ENCODE data around the gene DNAJC1. TPM values are rescaled to one million over a fixed set of nuclear protein-coding genes. Genes with fewer than 3 reads are reported as not detected.

Gene DNAJC1
- total RNA-seq, 1 experiment from 2014 or later: 13.2 TPM

DNA sequence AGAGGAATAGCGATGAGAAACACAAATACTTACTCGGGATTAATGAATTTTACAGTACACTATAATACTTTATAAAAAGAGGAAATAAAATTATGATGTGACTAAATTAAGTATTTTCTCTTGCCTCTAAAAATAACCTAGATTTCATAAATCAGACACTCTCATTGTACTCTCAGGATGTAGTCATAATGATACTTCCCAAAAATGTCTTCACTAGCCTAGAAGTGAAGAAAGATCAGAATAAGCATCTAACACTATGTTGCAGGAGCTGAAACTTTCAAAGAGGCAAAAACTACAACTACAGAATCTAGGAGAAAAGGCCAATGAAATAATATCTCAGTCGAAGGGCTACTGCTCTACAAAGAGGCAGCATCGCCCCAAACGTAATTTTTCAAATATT, 49.4 kb downstream of the DNAJC1 start (continued):
- no peak for TF ChIP-seq FOXK1 (CRISPR knock-in tag; IDR thresholded peaks at IDR 0.05)

DNA sequence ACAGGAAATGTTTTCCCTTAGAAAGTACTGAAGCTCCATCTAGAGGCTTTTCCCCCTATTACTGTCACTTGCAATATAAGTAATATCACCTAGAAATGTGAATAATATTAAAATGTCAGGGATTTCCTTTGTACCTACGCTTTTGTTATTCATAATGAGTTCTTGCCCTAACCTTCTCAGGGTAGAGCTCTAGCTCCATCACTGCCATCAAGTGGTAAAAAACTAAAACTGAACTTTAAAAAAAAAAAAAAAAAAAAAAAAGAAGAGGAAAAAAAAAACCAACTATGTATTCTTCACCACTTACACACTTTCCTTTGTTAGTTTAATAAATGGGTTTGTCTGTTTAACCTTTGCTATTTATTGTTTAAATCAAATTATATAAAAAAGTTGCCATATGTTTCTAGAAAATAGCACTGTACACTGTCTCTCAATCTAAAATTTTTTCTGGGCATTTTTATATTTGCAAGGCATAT, 49.9 kb downstream of the DNAJC1 start:
- no peaks in the 10 kb centered on the region for H3K27me3 Mint-ChIP-seq (ENCODE audit: low read depth)
- H3K27ac Mint-ChIP-seq: no peak overlapping the region
- ATAC-seq: peak; percentile 34; the same call in 1 of the 2 replicates
- POLR2A ChIA-PET: interaction anchor here (0.6 to 0.7 kb wide), 2 partner anchors 448 to 1323 kb away, joined by 3 to 4 read pairs; no protein-coding TSS in a partner anchor
- CTCF ChIA-PET: interaction anchor here (0.5 to 2.0 kb wide), 22 partner anchors 21 to 1246 kb away, joined by 3 to 14 read pairs (median 4); no protein-coding TSS in a partner anchor
- no peaks in the 10 kb centered on the region for H3K36me3 Mint-ChIP-seq
- no peak for TF ChIP-seq GRHL2 (CRISPR knock-in tag; IDR thresholded peaks at IDR 0.05; ENCODE audit: insufficient replicate concordance, severe bottlenecking)
- DNase-seq (ENCODE audit: low spot score): no peak
- H3K9me3 Mint-ChIP-seq: no peaks in the 10 kb centered on the region
- peaks cover 18% of the 10 kb centered on the region for H3K4me1 Mint-ChIP-seq
- H3K4me3 Mint-ChIP-seq: no peak overlapping the region

DNA sequence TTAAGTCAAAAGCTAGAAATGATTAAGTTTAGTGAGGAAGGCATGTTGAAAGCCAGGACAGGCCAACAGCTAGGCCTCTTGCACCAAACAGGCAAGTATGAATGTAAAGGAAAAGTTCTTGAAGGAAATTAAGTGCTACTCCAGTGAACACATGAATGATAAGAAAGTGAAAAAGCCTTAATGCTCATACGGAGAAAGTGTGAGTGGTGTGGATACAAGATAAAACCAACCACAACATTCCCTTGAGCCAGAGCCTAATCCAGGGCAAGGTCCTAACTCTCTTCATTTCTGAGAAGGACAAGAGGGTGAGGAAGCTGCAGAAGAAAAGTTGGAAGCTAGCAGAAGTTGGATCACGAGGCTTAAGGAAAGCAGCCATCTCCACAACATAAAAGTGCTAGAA, 53.0 kb downstream of the DNAJC1 start:
- no peak for TF ChIP-seq MXD4 (CRISPR knock-in tag; IDR thresholded peaks at IDR 0.05; ENCODE audit: borderline replicate concordance)
- TF ChIP-seq, protein P1, sequence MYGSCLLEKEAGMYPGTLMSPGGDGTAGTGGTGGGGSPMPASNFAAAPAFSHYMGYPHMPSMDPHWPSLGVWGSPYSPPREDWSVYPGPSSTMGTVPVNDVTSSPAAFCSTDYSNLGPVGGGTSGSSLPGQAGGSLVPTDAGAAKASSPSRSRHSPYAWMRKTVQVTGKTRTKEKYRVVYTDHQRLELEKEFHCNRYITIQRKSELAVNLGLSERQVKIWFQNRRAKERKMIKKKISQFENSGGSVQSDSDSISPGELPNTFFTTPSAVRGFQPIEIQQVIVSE (CRISPR knock-in tag; IDR thresholded peaks at IDR 0.05; ENCODE audit: borderline replicate concordance): no peak
- TF ChIP-seq, protein P2, sequence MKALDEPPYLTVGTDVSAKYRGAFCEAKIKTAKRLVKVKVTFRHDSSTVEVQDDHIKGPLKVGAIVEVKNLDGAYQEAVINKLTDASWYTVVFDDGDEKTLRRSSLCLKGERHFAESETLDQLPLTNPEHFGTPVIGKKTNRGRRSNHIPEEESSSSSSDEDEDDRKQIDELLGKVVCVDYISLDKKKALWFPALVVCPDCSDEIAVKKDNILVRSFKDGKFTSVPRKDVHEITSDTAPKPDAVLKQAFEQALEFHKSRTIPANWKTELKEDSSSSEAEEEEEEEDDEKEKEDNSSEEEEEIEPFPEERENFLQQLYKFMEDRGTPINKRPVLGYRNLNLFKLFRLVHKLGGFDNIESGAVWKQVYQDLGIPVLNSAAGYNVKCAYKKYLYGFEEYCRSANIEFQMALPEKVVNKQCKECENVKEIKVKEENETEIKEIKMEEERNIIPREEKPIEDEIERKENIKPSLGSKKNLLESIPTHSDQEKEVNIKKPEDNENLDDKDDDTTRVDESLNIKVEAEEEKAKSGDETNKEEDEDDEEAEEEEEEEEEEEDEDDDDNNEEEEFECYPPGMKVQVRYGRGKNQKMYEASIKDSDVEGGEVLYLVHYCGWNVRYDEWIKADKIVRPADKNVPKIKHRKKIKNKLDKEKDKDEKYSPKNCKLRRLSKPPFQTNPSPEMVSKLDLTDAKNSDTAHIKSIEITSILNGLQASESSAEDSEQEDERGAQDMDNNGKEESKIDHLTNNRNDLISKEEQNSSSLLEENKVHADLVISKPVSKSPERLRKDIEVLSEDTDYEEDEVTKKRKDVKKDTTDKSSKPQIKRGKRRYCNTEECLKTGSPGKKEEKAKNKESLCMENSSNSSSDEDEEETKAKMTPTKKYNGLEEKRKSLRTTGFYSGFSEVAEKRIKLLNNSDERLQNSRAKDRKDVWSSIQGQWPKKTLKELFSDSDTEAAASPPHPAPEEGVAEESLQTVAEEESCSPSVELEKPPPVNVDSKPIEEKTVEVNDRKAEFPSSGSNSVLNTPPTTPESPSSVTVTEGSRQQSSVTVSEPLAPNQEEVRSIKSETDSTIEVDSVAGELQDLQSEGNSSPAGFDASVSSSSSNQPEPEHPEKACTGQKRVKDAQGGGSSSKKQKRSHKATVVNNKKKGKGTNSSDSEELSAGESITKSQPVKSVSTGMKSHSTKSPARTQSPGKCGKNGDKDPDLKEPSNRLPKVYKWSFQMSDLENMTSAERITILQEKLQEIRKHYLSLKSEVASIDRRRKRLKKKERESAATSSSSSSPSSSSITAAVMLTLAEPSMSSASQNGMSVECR (CRISPR knock-in tag; IDR thresholded peaks at IDR 0.05; ENCODE audit: borderline replicate concordance): no peak
- TF ChIP-seq, protein P3, sequence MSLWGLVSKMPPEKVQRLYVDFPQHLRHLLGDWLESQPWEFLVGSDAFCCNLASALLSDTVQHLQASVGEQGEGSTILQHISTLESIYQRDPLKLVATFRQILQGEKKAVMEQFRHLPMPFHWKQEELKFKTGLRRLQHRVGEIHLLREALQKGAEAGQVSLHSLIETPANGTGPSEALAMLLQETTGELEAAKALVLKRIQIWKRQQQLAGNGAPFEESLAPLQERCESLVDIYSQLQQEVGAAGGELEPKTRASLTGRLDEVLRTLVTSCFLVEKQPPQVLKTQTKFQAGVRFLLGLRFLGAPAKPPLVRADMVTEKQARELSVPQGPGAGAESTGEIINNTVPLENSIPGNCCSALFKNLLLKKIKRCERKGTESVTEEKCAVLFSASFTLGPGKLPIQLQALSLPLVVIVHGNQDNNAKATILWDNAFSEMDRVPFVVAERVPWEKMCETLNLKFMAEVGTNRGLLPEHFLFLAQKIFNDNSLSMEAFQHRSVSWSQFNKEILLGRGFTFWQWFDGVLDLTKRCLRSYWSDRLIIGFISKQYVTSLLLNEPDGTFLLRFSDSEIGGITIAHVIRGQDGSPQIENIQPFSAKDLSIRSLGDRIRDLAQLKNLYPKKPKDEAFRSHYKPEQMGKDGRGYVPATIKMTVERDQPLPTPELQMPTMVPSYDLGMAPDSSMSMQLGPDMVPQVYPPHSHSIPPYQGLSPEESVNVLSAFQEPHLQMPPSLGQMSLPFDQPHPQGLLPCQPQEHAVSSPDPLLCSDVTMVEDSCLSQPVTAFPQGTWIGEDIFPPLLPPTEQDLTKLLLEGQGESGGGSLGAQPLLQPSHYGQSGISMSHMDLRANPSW (CRISPR knock-in tag; conservative IDR thresholded peaks at IDR 0.05; ENCODE audit: low read depth): no peak
- no peak for TF ChIP-seq ZNF317 (CRISPR knock-in tag; IDR thresholded peaks at IDR 0.05; ENCODE audit: borderline replicate concordance, low read depth)
- no peak for TF ChIP-seq ESRRA (CRISPR knock-in tag; IDR thresholded peaks at IDR 0.05; ENCODE audit: borderline replicate concordance)
- TF ChIP-seq, protein P4, sequence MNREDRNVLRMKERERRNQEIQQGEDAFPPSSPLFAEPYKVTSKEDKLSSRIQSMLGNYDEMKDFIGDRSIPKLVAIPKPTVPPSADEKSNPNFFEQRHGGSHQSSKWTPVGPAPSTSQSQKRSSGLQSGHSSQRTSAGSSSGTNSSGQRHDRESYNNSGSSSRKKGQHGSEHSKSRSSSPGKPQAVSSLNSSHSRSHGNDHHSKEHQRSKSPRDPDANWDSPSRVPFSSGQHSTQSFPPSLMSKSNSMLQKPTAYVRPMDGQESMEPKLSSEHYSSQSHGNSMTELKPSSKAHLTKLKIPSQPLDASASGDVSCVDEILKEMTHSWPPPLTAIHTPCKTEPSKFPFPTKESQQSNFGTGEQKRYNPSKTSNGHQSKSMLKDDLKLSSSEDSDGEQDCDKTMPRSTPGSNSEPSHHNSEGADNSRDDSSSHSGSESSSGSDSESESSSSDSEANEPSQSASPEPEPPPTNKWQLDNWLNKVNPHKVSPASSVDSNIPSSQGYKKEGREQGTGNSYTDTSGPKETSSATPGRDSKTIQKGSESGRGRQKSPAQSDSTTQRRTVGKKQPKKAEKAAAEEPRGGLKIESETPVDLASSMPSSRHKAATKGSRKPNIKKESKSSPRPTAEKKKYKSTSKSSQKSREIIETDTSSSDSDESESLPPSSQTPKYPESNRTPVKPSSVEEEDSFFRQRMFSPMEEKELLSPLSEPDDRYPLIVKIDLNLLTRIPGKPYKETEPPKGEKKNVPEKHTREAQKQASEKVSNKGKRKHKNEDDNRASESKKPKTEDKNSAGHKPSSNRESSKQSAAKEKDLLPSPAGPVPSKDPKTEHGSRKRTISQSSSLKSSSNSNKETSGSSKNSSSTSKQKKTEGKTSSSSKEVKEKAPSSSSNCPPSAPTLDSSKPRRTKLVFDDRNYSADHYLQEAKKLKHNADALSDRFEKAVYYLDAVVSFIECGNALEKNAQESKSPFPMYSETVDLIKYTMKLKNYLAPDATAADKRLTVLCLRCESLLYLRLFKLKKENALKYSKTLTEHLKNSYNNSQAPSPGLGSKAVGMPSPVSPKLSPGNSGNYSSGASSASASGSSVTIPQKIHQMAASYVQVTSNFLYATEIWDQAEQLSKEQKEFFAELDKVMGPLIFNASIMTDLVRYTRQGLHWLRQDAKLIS (CRISPR knock-in tag; IDR thresholded peaks at IDR 0.05; ENCODE audit: borderline replicate concordance): no peak
- TF ChIP-seq, protein P5, sequence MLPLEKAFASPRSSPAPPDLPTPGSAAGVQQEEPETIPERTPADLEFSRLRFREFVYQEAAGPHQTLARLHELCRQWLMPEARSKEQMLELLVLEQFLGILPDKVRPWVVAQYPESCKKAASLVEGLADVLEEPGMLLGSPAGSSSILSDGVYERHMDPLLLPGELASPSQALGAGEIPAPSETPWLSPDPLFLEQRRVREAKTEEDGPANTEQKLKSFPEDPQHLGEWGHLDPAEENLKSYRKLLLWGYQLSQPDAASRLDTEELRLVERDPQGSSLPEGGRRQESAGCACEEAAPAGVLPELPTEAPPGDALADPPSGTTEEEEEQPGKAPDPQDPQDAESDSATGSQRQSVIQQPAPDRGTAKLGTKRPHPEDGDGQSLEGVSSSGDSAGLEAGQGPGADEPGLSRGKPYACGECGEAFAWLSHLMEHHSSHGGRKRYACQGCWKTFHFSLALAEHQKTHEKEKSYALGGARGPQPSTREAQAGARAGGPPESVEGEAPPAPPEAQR (CRISPR knock-in tag; IDR thresholded peaks at IDR 0.05): no peak
- no peak for TF ChIP-seq ATF1 (CRISPR knock-in tag; IDR thresholded peaks at IDR 0.05)
- no peak for TF ChIP-seq MYBL2 (CRISPR knock-in tag; IDR thresholded peaks at IDR 0.05)
- TF ChIP-seq, protein P6, sequence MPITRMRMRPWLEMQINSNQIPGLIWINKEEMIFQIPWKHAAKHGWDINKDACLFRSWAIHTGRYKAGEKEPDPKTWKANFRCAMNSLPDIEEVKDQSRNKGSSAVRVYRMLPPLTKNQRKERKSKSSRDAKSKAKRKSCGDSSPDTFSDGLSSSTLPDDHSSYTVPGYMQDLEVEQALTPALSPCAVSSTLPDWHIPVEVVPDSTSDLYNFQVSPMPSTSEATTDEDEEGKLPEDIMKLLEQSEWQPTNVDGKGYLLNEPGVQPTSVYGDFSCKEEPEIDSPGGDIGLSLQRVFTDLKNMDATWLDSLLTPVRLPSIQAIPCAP (CRISPR knock-in tag; IDR thresholded peaks at IDR 0.05): no peak
- TF ChIP-seq, protein P7, sequence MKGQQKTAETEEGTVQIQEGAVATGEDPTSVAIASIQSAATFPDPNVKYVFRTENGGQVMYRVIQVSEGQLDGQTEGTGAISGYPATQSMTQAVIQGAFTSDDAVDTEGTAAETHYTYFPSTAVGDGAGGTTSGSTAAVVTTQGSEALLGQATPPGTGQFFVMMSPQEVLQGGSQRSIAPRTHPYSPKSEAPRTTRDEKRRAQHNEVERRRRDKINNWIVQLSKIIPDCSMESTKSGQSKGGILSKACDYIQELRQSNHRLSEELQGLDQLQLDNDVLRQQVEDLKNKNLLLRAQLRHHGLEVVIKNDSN (CRISPR knock-in tag; IDR thresholded peaks at IDR 0.05): no peak
- DNase-seq (ENCODE audit: low spot score) (no peak), ATAC-seq (no peak)
- ChIA-PET POLR2A (no interaction called here), CTCF (no interaction called here)
- Mint-ChIP-seq H3K4me3 (no peak overlapping the region), H3K9me3 (no peaks in the 10 kb centered on the region), H3K27me3 (ENCODE audit: low read depth) (no peaks in the 10 kb centered on the region), H3K36me3 (no peaks in the 10 kb centered on the region), H3K27ac (peak overlapping the region; percentile 52; the same call in 1 of the 2 replicates), H3K4me1 (peaks cover 18% of the 10 kb centered on the region)

Measured in WTC11 (cell line).